Stimulated activated naive B cell treated with anti-CD40 and anti-IgM and Interleukin-4, amounts not matched to agents 10 μg/mL and 1 μg/mL and 100 μg/mL, for 72 hours (primary cell): ENCODE results near the gene SNRPA.
"Not testable (repeated sequence)": the region's sequence is repeated elsewhere in the genome, so short reads cannot be mapped to it uniquely, and the experiment has no call there.

Source experiments
- ATAC-seq, 2 donors: fragments of 150-1000 bp; cut with Tn5 transposase; replicated peaks; 2 replicates each; pipeline ENCODE4 v1.10.0; 2021; ENCODE audit warnings: moderate library complexity in 1 of 2
- DNase-seq: peaks from one replicate; pipeline ENCODE4 v3.0.0; 2021
- H3K27ac Mint-ChIP-seq: one replicate; pipeline ENCODE4 v1.8.0; 2022; ENCODE audit warnings: mild to moderate bottlenecking, mixed read lengths
- H3K27me3 Mint-ChIP-seq, 2 donors: one replicate each; pipeline ENCODE4 v1.8.0; 2022; ENCODE audit warnings: mixed read lengths in 2 of 2
- H3K36me3 Mint-ChIP-seq, 2 donors: one replicate each; pipeline ENCODE4 v1.8.0; 2022; ENCODE audit warnings: mixed read lengths in 2 of 2, mild to moderate bottlenecking in 1 of 2
- H3K4me1 Mint-ChIP-seq, 2 donors: one replicate each; pipeline ENCODE4 v1.8.0; 2022; ENCODE audit warnings: mixed read lengths in 2 of 2, mild to moderate bottlenecking in 1 of 2
- H3K4me3 Mint-ChIP-seq, 2 donors: one replicate each; pipeline ENCODE4 v1.8.0; 2022; ENCODE audit warnings: mild to moderate bottlenecking in 2 of 2, mixed read lengths in 2 of 2, moderate library complexity in 1 of 2
- H3K9me3 Mint-ChIP-seq, 2 donors: one replicate each; pipeline ENCODE4 v1.8.0; 2022; ENCODE audit warnings: mixed read lengths in 2 of 2, mild to moderate bottlenecking in 1 of 2

The SNRPA gene

DNA sequence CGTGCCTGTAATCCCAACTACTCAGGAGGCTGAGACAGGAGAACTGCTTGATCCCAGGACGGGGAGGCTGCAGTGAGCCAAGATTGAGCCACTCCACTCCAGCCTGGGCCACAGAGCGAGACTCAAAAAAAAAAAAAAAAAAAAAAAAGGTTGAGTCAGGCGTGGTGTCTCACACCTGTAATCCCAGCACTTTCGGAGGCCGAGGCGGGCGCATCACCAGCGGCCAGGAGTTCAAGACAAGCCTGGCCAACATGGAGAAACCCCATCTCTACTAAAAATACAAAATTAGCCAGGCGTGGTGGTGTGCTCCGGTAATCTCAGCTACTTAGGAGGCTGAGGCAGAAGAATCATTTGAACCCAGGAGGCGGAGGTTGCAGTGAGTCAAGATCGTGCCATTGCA, 15.4 kb downstream of the SNRPA start:
- peaks cover 59 to 68% of the 10 kb centered on the region in 2 donors for H3K36me3 Mint-ChIP-seq
- H3K27ac Mint-ChIP-seq, DNase-seq, H3K27me3 Mint-ChIP-seq, ATAC-seq, H3K4me3 Mint-ChIP-seq, H3K9me3 Mint-ChIP-seq: not testable (repeated sequence)
- H3K4me1 Mint-ChIP-seq, result peaks cover 19 to 46% of the 10 kb centered on the region in 2 donors

- no peak for ATAC-seq
- Mint-ChIP-seq H3K36me3 (peaks cover 47 to 51% of the 10 kb centered on the region in 2 donors), H3K4me1 (peaks cover 10 to 33% of the 10 kb centered on the region in 2 donors)
Measured at GRCh38 chr19:40768869-40769268, 17.9 kb downstream of the SNRPA start.

GRCh38 chr19:40771101-40771862, 20.3 kb downstream of the SNRPA start:
- ATAC-seq, H3K27me3 Mint-ChIP-seq, DNase-seq, H3K4me3 Mint-ChIP-seq, H3K9me3 Mint-ChIP-seq: not testable (repeated sequence)
- Mint-ChIP-seq H3K36me3 (peaks cover 33 to 35% of the 10 kb centered on the region in 2 donors), H3K4me1 (peaks cover 19 to 51% of the 10 kb centered on the region in 2 donors), H3K27ac (peak overlapping the region; percentile 31)

More at GRCh38 chr19:40768869-40769268, 17.9 kb downstream of the SNRPA start:
- Mint-ChIP-seq H3K4me3 (no peak overlapping the region), H3K27ac (peak overlapping the region; percentile 42), H3K27me3 (no peaks in the 10 kb centered on the region), H3K9me3 (peaks cover 0 to 8% of the 10 kb centered on the region in 2 donors)
- no peak for DNase-seq

DNA sequence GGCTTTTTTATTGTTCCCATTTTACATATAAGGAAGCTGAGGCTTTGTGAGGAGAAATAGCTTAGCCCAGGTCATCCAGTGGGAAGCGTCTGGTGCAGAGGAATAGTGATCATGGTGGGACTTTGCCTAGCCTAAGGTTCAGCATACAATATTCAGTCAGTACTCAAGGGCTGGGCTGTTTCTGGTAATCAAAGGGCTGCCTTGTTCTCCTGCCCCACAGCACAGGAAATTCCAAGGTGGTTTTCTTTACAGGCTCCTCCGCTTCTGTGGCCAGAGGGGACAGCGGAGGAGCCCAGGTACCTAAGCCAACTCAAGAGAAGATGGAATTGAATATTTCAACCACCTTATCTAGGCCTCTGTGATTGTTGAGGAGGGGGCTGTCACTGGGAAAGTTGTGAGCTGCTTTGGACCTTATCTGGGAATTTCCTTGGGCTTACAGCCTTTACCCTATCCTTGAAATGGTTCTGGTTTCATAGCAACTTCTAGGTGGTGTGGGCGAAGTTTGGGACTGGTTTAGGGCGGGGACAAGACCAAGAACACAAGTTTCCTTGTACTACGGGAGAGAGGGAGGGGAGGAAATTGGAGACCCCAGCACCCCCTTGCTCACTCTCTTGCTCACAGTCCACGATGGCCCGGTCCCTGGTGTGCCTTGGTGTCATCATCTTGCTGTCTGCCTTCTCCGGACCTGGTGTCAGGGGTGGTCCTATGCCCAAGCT, 24.1 kb downstream of the SNRPA start, which contains the start of gene MIA:
TSS of gene MIA (plus strand) at position 606 of the 716 bp plus-strand sequence. CDS start at position 628, 22 bp downstream.
- DNase-seq (no peak), ATAC-seq (no peak)
- Mint-ChIP-seq H3K9me3 (peaks cover 0 to 11% of the 10 kb centered on the region in 2 donors), H3K4me1 (peaks cover 30 to 67% of the 10 kb centered on the region in 2 donors), H3K27me3 (no peaks in the 10 kb centered on the region), H3K36me3 (peaks cover 21 to 22% of the 10 kb centered on the region in 2 donors), H3K4me3 (peak within 1 kb of the TSS; percentile 31 to 41), H3K27ac (peak within 1 kb of the TSS; percentile 89)

DNA sequence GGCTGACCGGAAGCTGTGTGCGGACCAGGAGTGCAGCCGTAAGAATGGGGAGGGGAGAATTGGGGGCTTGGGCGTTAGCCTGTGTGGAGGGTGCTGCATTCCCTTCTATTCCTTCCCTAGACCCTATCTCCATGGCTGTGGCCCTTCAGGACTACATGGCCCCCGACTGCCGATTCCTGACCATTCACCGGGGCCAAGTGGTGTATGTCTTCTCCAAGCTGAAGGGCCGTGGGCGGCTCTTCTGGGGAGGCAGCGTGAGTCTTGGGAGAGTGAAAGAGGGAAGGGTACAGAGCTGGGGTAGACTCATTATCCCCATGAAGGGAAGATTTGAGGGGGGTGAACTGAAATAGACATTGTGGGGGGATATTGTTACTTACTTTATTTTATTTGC, 24.6 kb downstream of the SNRPA start:
- Mint-ChIP-seq H3K9me3 (peaks cover 0 to 9% of the 10 kb centered on the region in 2 donors), H3K36me3 (peaks cover 24 to 25% of the 10 kb centered on the region in 2 donors), H3K27me3 (no peaks in the 10 kb centered on the region), H3K4me1 (peaks cover 33 to 69% of the 10 kb centered on the region in 2 donors), H3K27ac (peak overlapping the region; percentile 89), H3K4me3 (peak overlapping the region; percentile 31 to 41)
- ATAC-seq (no peak), DNase-seq (no peak)

- Mint-ChIP-seq H3K9me3 (peaks cover 0 to 5% of the 10 kb centered on the region in 2 donors), H3K27ac (no peak overlapping the region), H3K4me3 (no peak overlapping the region), H3K36me3 (peaks cover 22 to 26% of the 10 kb centered on the region in 2 donors), H3K4me1 (peaks cover 37 to 72% of the 10 kb centered on the region in 2 donors), H3K27me3 (no peaks in the 10 kb centered on the region)
- DNase-seq (no peak), ATAC-seq (no peak)
Measured at GRCh38 chr19:40776364-40776763, 25.4 kb downstream of the SNRPA start.

DNA sequence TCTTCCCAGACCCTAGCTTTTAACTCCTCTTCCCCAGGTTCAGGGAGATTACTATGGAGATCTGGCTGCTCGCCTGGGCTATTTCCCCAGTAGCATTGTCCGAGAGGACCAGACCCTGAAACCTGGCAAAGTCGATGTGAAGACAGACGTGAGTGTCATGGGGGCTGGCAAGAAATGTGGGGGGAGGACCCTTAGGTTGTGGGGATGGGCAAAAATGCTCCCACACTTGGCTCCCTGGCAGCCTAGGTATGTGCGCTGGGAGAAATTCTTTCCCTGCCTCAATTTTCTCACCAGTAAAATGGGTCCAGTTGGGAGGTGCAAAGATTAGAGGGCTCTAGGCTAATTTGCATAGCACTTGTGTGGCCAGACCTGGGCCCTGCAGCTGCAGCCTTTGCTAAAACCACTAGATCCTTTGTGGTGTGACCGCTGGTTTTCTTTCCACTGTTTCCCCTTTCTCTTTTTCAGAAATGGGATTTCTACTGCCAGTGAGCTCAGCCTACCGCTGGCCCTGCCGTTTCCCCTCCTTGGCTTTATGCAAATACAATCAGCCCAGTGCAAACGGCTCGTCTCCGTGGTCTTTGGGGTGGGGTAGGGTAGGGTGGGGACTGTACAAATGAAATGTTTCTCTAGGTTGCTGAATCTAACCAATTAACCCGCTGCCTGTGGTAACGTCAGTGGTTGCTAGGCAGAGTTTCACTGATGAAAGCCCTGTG, 26.1 kb downstream of the SNRPA start:
- peaks cover 41 to 79% of the 10 kb centered on the region in 2 donors for H3K4me1 Mint-ChIP-seq
- ATAC-seq (peak; percentile 69 to 73), DNase-seq (peak; percentile 94)
- H3K27me3 Mint-ChIP-seq, result no peaks in the 10 kb centered on the region
- H3K4me3 Mint-ChIP-seq, result peak overlapping the region; percentile 90 to 97
- H3K36me3 Mint-ChIP-seq, result peaks cover 22 to 24% of the 10 kb centered on the region in 2 donors
- peak overlapping the region; percentile 98 for H3K27ac Mint-ChIP-seq
- peaks cover 0 to 3% of the 10 kb centered on the region in 2 donors for H3K9me3 Mint-ChIP-seq

- H3K9me3 Mint-ChIP-seq, result peaks cover 0 to 3% of the 10 kb centered on the region in 2 donors
- DNase-seq, result no peak
- peaks cover 42 to 82% of the 10 kb centered on the region in 2 donors for H3K4me1 Mint-ChIP-seq
- H3K36me3 Mint-ChIP-seq, result peaks cover 23 to 27% of the 10 kb centered on the region in 2 donors
- H3K27me3 Mint-ChIP-seq, result no peaks in the 10 kb centered on the region
- peak overlapping the region; percentile 98 for H3K27ac Mint-ChIP-seq
- H3K4me3 Mint-ChIP-seq, result peak overlapping the region; percentile 90 to 97
- no peak for ATAC-seq
Measured at GRCh38 chr19:40777645-40777936, 26.6 kb downstream of the SNRPA start.

GRCh38 chr19:40777937-40778705, 27.1 kb downstream of the SNRPA start, which contains the start of gene RAB4B:
Gene RAB4B, plus strand, starts transcription at chr19:40778247. Its CDS starts 129 bp downstream, at chr19:40778376.
- peaks cover 42 to 82% of the 10 kb centered on the region in 2 donors for H3K4me1 Mint-ChIP-seq
- H3K36me3 Mint-ChIP-seq, result peaks cover 24 to 28% of the 10 kb centered on the region in 2 donors
- H3K27ac Mint-ChIP-seq, result peak within 1 kb of the TSS; percentile 98
- peak; percentile 100 for DNase-seq
- H3K4me3 Mint-ChIP-seq, result peak within 1 kb of the TSS; percentile 90 to 97
- peak; percentile 72 to 76 for ATAC-seq
- no peaks in the 10 kb centered on the region for H3K27me3 Mint-ChIP-seq
- H3K9me3 Mint-ChIP-seq, result peaks cover 0 to 3% of the 10 kb centered on the region in 2 donors

GRCh38 chr19:40778706-40779284, 27.8 kb downstream of the SNRPA start:
- Mint-ChIP-seq H3K27ac (peak overlapping the region; percentile 98), H3K4me3 (peak overlapping the region; percentile 90 to 97), H3K4me1 (peaks cover 42 to 81% of the 10 kb centered on the region in 2 donors), H3K36me3 (peaks cover 28 to 33% of the 10 kb centered on the region in 2 donors), H3K9me3 (peaks cover 0 to 3% of the 10 kb centered on the region in 2 donors), H3K27me3 (no peaks in the 10 kb centered on the region)
- no peak for DNase-seq
- peak in 1 of 2 donors; percentile 10 for ATAC-seq

DNA sequence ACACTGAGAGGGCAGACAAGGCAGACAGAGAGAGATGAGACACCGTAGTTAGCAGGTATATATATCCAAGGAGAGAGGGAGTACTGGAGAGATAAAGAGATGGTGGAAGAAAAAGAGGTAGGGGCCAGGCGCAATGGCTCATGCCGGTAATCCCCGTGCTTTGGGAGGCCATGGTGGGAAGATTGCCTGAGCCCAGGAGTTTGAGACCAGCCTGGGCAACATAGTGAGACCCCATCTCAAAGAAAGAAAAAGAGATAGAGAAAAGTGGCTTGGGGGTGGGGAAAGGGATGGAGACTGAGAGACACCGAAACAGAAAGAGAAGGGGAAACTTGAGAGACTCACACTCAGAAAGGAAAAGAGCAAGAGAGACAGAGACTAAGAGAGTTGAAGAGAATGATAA, 29.6 kb downstream of the SNRPA start:
- Mint-ChIP-seq H3K27ac (peak overlapping the region; percentile 82), H3K36me3 (peaks cover 35 to 47% of the 10 kb centered on the region in 2 donors), H3K27me3 (no peaks in the 10 kb centered on the region), H3K4me1 (peaks cover 34 to 68% of the 10 kb centered on the region in 2 donors), H3K9me3 (peaks cover 0 to 3% of the 10 kb centered on the region in 2 donors), H3K4me3 (peak overlapping the region; percentile 7 to 41)
- DNase-seq, result no peak
- no peak for ATAC-seq

DNA sequence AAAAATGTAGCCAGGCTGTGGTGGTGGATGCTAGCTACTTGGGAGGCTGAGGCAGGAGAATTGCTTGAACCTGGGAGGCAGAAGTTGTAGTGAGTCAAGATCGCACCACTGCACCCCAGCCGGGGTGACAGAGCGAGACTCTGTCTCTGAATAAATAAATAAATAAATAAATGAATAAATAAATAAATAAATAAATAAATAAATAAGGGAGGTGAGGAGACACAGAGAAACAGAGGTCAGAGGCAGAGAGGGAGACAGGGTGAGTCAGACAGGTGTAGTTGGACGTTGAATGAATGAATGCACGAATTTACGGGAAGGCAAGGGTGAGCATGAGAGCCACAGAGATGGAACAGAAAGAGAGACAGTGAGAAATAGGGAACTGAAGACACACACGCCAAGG, 30.1 kb downstream of the SNRPA start:
- peaks cover 0 to 3% of the 10 kb centered on the region in 2 donors for H3K9me3 Mint-ChIP-seq
- H3K27me3 Mint-ChIP-seq, result no peaks in the 10 kb centered on the region
- H3K36me3 Mint-ChIP-seq, result peaks cover 35 to 49% of the 10 kb centered on the region in 2 donors
- DNase-seq, result no peak
- peak overlapping the region; percentile 42 for H3K27ac Mint-ChIP-seq
- ATAC-seq, result no peak
- H3K4me3 Mint-ChIP-seq, result no peak overlapping the region
- H3K4me1 Mint-ChIP-seq, result peaks cover 34 to 66% of the 10 kb centered on the region in 2 donors

- Mint-ChIP-seq H3K4me1 (peaks cover 35 to 63% of the 10 kb centered on the region in 2 donors), H3K36me3 (peaks cover 53 to 71% of the 10 kb centered on the region in 2 donors), H3K27ac (no peak overlapping the region)
Measured at GRCh38 chr19:40783711-40784110, 32.7 kb downstream of the SNRPA start.

More at GRCh38 chr19:40783711-40784110, 32.7 kb downstream of the SNRPA start:
- H3K9me3 Mint-ChIP-seq, result no peaks in the 10 kb centered on the region
- ATAC-seq, result no peak
- no peak overlapping the region for H3K4me3 Mint-ChIP-seq
- no peaks in the 10 kb centered on the region for H3K27me3 Mint-ChIP-seq
- no peak for DNase-seq
